ENCODE results near the gene HSPH1.

DNA sequence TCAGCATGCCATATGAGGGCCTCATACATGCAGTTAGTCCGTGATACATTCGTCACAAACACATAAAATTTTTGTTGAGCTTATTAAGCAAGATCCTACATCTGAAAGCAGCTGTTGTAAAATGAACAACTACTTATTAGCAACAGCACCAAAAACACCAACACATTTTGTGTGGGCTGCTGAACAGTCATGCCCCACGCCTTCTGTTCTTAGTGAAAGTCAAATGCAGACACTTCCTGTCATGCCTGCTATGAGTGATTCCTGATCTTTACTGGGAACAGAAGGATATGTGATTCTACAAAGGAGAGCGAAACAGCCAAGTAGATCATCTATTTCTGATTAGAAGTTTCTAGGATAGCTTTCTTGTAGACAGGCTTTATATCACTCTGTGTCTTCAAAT lies 33.9 kb upstream of the HSPH1 start:
- TF ChIP-seq, protein P1, sequence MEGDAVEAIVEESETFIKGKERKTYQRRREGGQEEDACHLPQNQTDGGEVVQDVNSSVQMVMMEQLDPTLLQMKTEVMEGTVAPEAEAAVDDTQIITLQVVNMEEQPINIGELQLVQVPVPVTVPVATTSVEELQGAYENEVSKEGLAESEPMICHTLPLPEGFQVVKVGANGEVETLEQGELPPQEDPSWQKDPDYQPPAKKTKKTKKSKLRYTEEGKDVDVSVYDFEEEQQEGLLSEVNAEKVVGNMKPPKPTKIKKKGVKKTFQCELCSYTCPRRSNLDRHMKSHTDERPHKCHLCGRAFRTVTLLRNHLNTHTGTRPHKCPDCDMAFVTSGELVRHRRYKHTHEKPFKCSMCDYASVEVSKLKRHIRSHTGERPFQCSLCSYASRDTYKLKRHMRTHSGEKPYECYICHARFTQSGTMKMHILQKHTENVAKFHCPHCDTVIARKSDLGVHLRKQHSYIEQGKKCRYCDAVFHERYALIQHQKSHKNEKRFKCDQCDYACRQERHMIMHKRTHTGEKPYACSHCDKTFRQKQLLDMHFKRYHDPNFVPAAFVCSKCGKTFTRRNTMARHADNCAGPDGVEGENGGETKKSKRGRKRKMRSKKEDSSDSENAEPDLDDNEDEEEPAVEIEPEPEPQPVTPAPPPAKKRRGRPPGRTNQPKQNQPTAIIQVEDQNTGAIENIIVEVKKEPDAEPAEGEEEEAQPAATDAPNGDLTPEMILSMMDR (IDR thresholded peaks at IDR 0.05) = no peak
- no peak for TF ChIP-seq POLR2A (IDR thresholded peaks at IDR 0.05)

Measured in adrenal gland (tissue), 5 donors.